A673 (cell line): ENCODE data around the gene ATP5PD. TPM values are rescaled to one million over a fixed set of nuclear protein-coding genes. Genes with fewer than 3 reads are reported as not detected.

Experiments used
- BruUV-seq: library from RNA; stranded (reverse); fragments of 400-500 nt; replicated peaks from 2 replicates; lab custom pipeline; 2021; lab: Mats Ljungman, UMichigan
- CTCF ChIA-PET: fragments of 300-600 bp; sonication (Branson Sonifier 250); formaldehyde crosslinking; loops from one replicate; lab custom pipeline; 2022; ENCODE audit warnings: antibody characterized with exemption; lab: Charles Lee
- POLR2A ChIA-PET: fragments of 300-600 bp; sonication (Branson Sonifier 250); formaldehyde crosslinking; loops from one replicate; lab custom pipeline; 2022; ENCODE audit warnings: antibody characterized with exemption; ENCODE audit not compliant: low non-redundant PET; lab: Charles Lee
- DNase-seq: peaks from one replicate; pipeline ENCODE4 v3.0.0-alpha.2; 2015; ENCODE audit warnings: low spot score
- H3K27ac ChIP-seq: fragments of 200-600 bp; sonication (generic); 2 replicates; pipeline ENCODE4 v1.5.1; 2016; ENCODE audit warnings: mixed run types, low read depth, mild to moderate bottlenecking, mixed read lengths, antibody characterized with exemption, low read length; ENCODE audit not compliant: poor library complexity, severe bottlenecking
- H3K27me3 ChIP-seq: fragments of 200-600 bp; sonication (generic); replicated peaks from 2 replicates; pipeline ENCODE4 v1.6.1; 2017; ENCODE audit warnings: mixed run types, low read depth, mild to moderate bottlenecking, mixed read lengths, antibody characterized with exemption, low read length; ENCODE audit not compliant: insufficient read depth, poor library complexity
- H3K36me3 ChIP-seq: fragments of 200-600 bp; sonication (generic); 2 replicates; pipeline ENCODE4 v1.6.1; 2016; ENCODE audit warnings: mixed run types, mild to moderate bottlenecking, mixed read lengths, antibody characterized with exemption, low read length; ENCODE audit not compliant: insufficient read depth, poor library complexity, severe bottlenecking
- H3K4me1 ChIP-seq: fragments of 200-600 bp; sonication (generic); 2 replicates; pipeline ENCODE4 v1.6.1; 2017; ENCODE audit warnings: mixed run types, mild to moderate bottlenecking, mixed read lengths, antibody characterized with exemption, low read length; ENCODE audit not compliant: insufficient read depth, poor library complexity, severe bottlenecking
- H3K4me3 ChIP-seq: fragments of 200-600 bp; sonication (generic); 2 replicates; pipeline ENCODE4 v1.5.1; 2016; ENCODE audit warnings: low read depth, mixed run types, mild to moderate bottlenecking, mixed read lengths, low read length; ENCODE audit not compliant: poor library complexity, severe bottlenecking
- H3K9me3 ChIP-seq: fragments of 200-600 bp; sonication (generic); 2 replicates; pipeline ENCODE4 v1.6.1; 2016; ENCODE audit warnings: mixed run types, low read depth, mild to moderate bottlenecking, mixed read lengths, antibody characterized with exemption, low read length; ENCODE audit not compliant: poor library complexity, severe bottlenecking
- EZH2 ChIP-seq: fragments of 200-600 bp; sonication (generic); IDR thresholded peaks from 2 replicates; pipeline ENCODE4 v1.6.1; 2017; ENCODE audit warnings: borderline replicate concordance, low read depth, mild to moderate bottlenecking, mixed read lengths, antibody characterized with exemption, low read length; ENCODE audit not compliant: poor library complexity, severe bottlenecking
- intact Hi-C: fragments of 100-400 bp; cut with micrococcal nuclease; formaldehyde crosslinking; loops from one replicate; pipeline ENCODE4 v1.10.0; 2022; ENCODE audit not compliant: unreplicated experiment
- total RNA-seq: library from RNA; stranded (reverse); gene quantifications from 2 replicates; pipeline ENCODE4 v1.2.3, GENCODE V29; 2021
- TF ChIP-seq, protein P1 (sequence below): fragments of 300-800, 200-600 bp; sonication (generic); conservative IDR thresholded peaks from 2 replicates; pipeline ENCODE4 v1.5.1; 2017; ENCODE audit warnings: low read depth, mild to moderate bottlenecking, antibody characterized with exemption, low read length, moderate library complexity, mixed read lengths

ATP5PD gene
- total RNA-seq, 1 experiment from 2014 or later = 291 TPM

DNA sequence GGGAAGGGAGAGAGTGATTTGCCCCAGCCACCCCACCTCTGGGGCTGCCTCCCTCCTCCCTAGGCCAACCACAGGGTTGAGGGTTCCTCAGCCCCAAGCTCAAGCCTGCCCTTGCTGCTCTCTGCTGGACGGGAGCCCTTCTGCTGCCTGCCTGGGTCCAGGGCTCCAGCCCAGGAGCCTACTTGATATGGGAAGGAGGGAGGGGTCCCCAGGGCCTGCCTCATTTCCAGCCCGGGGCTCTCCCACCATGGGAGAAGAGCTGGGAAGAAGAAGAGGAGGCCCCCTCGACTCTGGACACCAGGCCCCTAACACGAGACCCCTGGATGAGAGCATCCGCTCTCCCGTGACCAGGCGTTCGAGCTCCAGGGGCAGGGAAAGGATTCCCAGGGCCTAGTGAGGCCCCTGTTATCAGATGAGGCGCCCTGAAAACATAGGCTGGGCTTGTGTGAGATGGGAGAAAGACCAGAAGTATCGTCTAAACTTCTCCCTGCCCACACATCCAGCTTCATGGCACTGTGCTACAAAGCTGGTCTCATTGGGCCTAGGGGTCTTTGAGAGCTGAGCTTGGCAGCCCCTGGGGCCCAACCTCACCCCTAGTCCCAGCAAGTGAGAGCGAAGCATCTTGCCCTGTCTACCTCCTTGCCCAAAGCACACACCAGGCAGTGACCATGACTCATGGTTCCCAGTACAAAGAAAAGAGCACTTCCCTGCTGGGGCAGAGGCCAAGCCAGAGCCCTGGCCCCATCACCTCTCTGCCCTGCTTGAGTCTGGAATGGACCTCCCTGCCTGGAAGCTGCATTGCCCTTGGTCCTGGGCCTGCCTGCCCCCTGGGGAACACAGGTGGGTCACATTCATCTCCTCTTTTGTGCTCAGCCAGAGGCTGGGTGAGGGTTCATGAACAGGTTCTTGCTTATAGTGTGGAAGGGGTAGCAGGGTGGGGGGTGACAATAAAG lies 42.0 kb upstream of the ATP5PD start:
- intact Hi-C loops = no loop called here
- no peak for TF ChIP-seq EZH2
- TF ChIP-seq, protein P1, sequence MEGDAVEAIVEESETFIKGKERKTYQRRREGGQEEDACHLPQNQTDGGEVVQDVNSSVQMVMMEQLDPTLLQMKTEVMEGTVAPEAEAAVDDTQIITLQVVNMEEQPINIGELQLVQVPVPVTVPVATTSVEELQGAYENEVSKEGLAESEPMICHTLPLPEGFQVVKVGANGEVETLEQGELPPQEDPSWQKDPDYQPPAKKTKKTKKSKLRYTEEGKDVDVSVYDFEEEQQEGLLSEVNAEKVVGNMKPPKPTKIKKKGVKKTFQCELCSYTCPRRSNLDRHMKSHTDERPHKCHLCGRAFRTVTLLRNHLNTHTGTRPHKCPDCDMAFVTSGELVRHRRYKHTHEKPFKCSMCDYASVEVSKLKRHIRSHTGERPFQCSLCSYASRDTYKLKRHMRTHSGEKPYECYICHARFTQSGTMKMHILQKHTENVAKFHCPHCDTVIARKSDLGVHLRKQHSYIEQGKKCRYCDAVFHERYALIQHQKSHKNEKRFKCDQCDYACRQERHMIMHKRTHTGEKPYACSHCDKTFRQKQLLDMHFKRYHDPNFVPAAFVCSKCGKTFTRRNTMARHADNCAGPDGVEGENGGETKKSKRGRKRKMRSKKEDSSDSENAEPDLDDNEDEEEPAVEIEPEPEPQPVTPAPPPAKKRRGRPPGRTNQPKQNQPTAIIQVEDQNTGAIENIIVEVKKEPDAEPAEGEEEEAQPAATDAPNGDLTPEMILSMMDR = no peak
- no peak for DNase-seq
- H3K4me1 ChIP-seq = peaks cover 4% of the 10 kb centered on the region
- H3K9me3 ChIP-seq = no peaks in the 10 kb centered on the region
- no TSS peak for BruUV-seq
- H3K4me3 ChIP-seq = peak overlapping the region; percentile 52
- no peaks in the 10 kb centered on the region for H3K36me3 ChIP-seq
- ChIA-PET POLR2A (interaction anchor here (0.5 kb wide), 1 partner anchor 1765 kb away, joined by 3 read pairs; no protein-coding TSS in a partner anchor), CTCF (no interaction called here)
- H3K27ac ChIP-seq = no peak overlapping the region
- no peaks in the 10 kb centered on the region for H3K27me3 ChIP-seq

DNA sequence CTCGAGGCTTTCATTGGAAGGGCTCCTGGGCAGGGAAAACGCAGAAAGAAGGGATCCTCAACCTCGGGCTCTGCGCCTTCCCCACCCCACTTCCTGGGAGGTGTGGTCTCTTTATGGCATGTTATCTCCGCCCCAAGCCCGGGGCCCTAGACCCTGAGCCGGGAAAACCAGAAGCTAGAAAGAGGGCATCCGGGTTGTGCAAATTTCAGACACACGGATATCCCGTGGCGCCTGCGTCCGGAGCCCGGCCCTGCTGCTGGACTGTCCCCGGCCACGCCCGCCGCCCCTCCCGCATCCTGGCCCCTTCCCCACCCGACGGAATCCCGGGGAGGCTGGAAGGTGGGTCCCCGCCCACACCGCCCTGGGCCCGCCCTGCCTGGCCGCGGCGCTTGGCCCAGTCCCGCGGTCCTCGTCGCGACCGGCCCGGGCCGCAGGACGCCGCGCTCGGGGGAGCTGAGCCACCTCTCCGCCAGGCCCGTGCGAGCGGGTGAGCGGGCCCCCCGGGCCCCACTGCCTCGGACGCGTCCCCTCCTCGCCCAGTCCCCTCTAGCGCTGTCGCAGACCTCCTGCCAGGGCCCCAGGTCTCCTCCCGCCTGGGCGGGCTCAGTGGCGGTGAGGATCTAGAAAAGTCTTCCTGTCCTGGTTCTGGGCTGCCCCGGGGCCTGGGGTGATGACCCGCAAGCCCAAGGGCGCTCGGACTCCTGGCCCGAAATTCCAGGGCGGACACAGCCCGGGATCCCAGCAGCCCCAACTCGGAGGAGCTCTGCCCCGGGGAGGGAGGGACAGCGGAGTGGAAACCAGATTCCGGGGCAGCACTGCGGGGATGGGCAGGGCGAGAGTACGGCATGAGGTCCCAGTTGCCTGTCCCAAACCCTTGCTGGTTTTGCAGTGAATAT lies 41.0 kb upstream of the ATP5PD start, which contains the start of gene SLC16A5:
SLC16A5 (plus strand) TSS at position 397 of the 896 bp plus-strand sequence. CDS start 5,683 bp downstream, outside the sequence.
- ChIA-PET POLR2A (no interaction called here), CTCF (no interaction called here)
- peak; percentile 74 for DNase-seq
- Histone ChIP-seq H3K4me3 (peak within 1 kb of the TSS; percentile 52), H3K27me3 (no peaks in the 10 kb centered on the region), H3K4me1 (peaks cover 4% of the 10 kb centered on the region), H3K9me3 (no peaks in the 10 kb centered on the region), H3K36me3 (no peaks in the 10 kb centered on the region), H3K27ac (peak within 1 kb of the TSS; percentile 56)
- intact Hi-C loops = no loop called here
- no TSS peak for BruUV-seq
- no peak for TF ChIP-seq EZH2
- TF ChIP-seq, protein P1 = no peak

DNA sequence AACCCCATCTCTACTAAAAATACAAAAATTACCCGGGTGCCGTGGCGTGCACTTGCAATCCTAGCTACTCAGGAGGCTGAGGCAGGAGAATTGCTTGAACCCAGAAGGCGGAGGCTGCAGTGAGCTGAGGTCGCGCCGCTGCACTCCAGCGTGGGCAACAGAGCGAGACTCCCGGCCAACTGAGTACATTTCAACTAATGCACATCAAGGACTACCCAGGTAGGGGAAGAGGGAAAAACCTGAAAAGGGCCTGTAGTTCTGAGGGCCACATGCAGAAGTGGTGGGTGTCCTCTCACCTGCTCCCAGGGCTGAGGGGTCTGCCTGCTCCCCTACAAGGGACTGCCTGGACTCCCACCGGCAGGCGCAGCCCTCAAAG lies 40.4 kb upstream of the ATP5PD start:
- Histone ChIP-seq H3K27me3 (no peaks in the 10 kb centered on the region), H3K27ac (peak overlapping the region; percentile 56), H3K36me3 (no peaks in the 10 kb centered on the region), H3K9me3 (no peaks in the 10 kb centered on the region), H3K4me3 (peak overlapping the region; percentile 52), H3K4me1 (peaks cover 4% of the 10 kb centered on the region)
- TF ChIP-seq, protein P1 = no peak
- TF ChIP-seq EZH2 = no peak
- CTCF ChIA-PET = no interaction called here
- intact Hi-C loops = no loop called here
- POLR2A ChIA-PET = no interaction called here
- no TSS peak for BruUV-seq
- DNase-seq = no peak
